Stimulated activated naive CD8-positive, alpha-beta T cell treated with anti-CD3 and anti-CD28 coated beads, Interleukin-15, Interleukin-2, amounts not matched to agents 100 ng/mL and 50 ng/mL, for 24 hours (primary cell): Measurements from ENCODE around the gene ZNF585A.
"Not testable (repeated sequence)": the region's sequence is repeated elsewhere in the genome, so short reads cannot be mapped to it uniquely, and the experiment has no call there.

ENCODE experiments used
- H3K27ac Mint-ChIP-seq: one replicate; pipeline ENCODE4 v1.8.0; 2021; ENCODE audit warnings: mild to moderate bottlenecking, mixed read lengths
- H3K27me3 Mint-ChIP-seq: one replicate; pipeline ENCODE4 v1.8.0; 2021; ENCODE audit warnings: mixed read lengths
- H3K36me3 Mint-ChIP-seq: one replicate; pipeline ENCODE4 v1.8.0; 2021; ENCODE audit warnings: low read depth, mixed read lengths
- H3K4me1 Mint-ChIP-seq: one replicate; pipeline ENCODE4 v1.8.0; 2021; ENCODE audit warnings: low read depth, mixed read lengths
- H3K4me3 Mint-ChIP-seq: one replicate; pipeline ENCODE4 v1.8.0; 2021; ENCODE audit warnings: mild to moderate bottlenecking, mixed read lengths
- H3K9me3 Mint-ChIP-seq: one replicate; pipeline ENCODE4 v1.8.0; 2021; ENCODE audit warnings: mixed read lengths

Gene ZNF585A

GRCh38 chr19:37127999-37128820 lies 44.3 kb downstream of the ZNF585A start:
- Mint-ChIP-seq H3K4me3 (no peak overlapping the region), H3K27me3 (no peaks in the 10 kb centered on the region), H3K36me3 (peaks cover 84% of the 10 kb centered on the region), H3K4me1 (no peaks in the 10 kb centered on the region), H3K9me3 (peaks cover 48% of the 10 kb centered on the region), H3K27ac (no peak overlapping the region)

- H3K27me3 Mint-ChIP-seq = not testable (repeated sequence)
- Mint-ChIP-seq H3K9me3 (peaks cover 45% of the 10 kb centered on the region), H3K36me3 (peaks cover 52% of the 10 kb centered on the region)
Observed at GRCh38 chr19:37122093-37122492, 50.4 kb downstream of the ZNF585A start.

GRCh38 chr19:37114001-37114400 lies 58.5 kb downstream of the ZNF585A start:
- H3K27me3 Mint-ChIP-seq = no peaks in the 10 kb centered on the region
- no peaks in the 10 kb centered on the region for H3K4me1 Mint-ChIP-seq
- no peak overlapping the region for H3K4me3 Mint-ChIP-seq
- peaks cover 58% of the 10 kb centered on the region for H3K9me3 Mint-ChIP-seq
- H3K36me3 Mint-ChIP-seq = peaks cover 84% of the 10 kb centered on the region
- no peak overlapping the region for H3K27ac Mint-ChIP-seq

More at GRCh38 chr19:37122093-37122492, 50.4 kb downstream of the ZNF585A start:
- not testable (repeated sequence) for H3K4me1 Mint-ChIP-seq, H3K27ac Mint-ChIP-seq, H3K4me3 Mint-ChIP-seq

GRCh38 chr19:37111753-37112152 lies 60.7 kb downstream of the ZNF585A start:
- H3K4me1 Mint-ChIP-seq, H3K27me3 Mint-ChIP-seq, H3K4me3 Mint-ChIP-seq, H3K27ac Mint-ChIP-seq: not testable (repeated sequence)
- peaks cover 100% of the 10 kb centered on the region for H3K36me3 Mint-ChIP-seq
- H3K9me3 Mint-ChIP-seq = peaks cover 69% of the 10 kb centered on the region

- peaks cover 55% of the 10 kb centered on the region for H3K9me3 Mint-ChIP-seq
Observed at GRCh38 chr19:37104135-37104534, 68.4 kb downstream of the ZNF585A start.

GRCh38 chr19:37098570-37098969 lies 73.9 kb downstream of the ZNF585A start:
- Mint-ChIP-seq H3K27me3 (no peaks in the 10 kb centered on the region), H3K9me3 (peaks cover 49% of the 10 kb centered on the region), H3K36me3 (peaks cover 100% of the 10 kb centered on the region), H3K27ac (no peak overlapping the region), H3K4me1 (no peaks in the 10 kb centered on the region), H3K4me3 (no peak overlapping the region)

More at GRCh38 chr19:37104135-37104534, 68.4 kb downstream of the ZNF585A start:
- not testable (repeated sequence) for H3K27me3 Mint-ChIP-seq, H3K4me1 Mint-ChIP-seq, H3K4me3 Mint-ChIP-seq, H3K27ac Mint-ChIP-seq
- peaks cover 96% of the 10 kb centered on the region for H3K36me3 Mint-ChIP-seq

GRCh38 chr19:37095859-37096258 lies 76.6 kb downstream of the ZNF585A start:
- Mint-ChIP-seq H3K27me3 (no peaks in the 10 kb centered on the region), H3K4me3 (no peak overlapping the region), H3K36me3 (peaks cover 100% of the 10 kb centered on the region), H3K4me1 (no peaks in the 10 kb centered on the region), H3K9me3 (peaks cover 52% of the 10 kb centered on the region), H3K27ac (no peak overlapping the region)
